HCT116 (cell line): ENCODE data around the gene C1orf53. TPM values are rescaled to one million over a fixed set of nuclear protein-coding genes. Genes with fewer than 3 reads are reported as not detected.
"Not testable (repeated sequence)": the region's sequence is repeated elsewhere in the genome, so short reads cannot be mapped to it uniquely, and the experiment has no call there.

Experiments
- ATAC-seq: fragments of 200-7000 bp; cut with Tn5 transposase; 2 replicates; pipeline ENCODE4 v1.9.1; 2020; ENCODE audit warnings: mild to moderate bottlenecking, moderate library complexity
- BruUV-seq: library from RNA; stranded (reverse); fragments of 400-500 nt; replicated peaks from 2 replicates; lab custom pipeline; 2021; lab: Mats Ljungman, UMichigan
- CTCF ChIA-PET: fragments of 300-600 bp; sonication (Branson Sonifier 250); formaldehyde crosslinking; loops from one replicate; lab custom pipeline; 2021; ENCODE audit warnings: antibody characterized with exemption; lab: Charles Lee
- POLR2A ChIA-PET: fragments of 300-600, 350-600 bp; sonication (Branson Sonifier 250); formaldehyde crosslinking; loops from one replicate; lab custom pipeline; 2021; ENCODE audit warnings: antibody characterized with exemption; lab: Charles Lee
- RAD21 ChIA-PET, 2 experiments: fragments of 300-600 bp; sonication (Branson Sonifier 250); formaldehyde crosslinking; loops; one replicate each; lab custom pipeline; 2023; ENCODE audit warnings: low total read pairs in 2 of 2; ENCODE audit not compliant: uncharacterized antibody in 2 of 2, unreplicated experiment in 2 of 2, low non-redundant PET in 1 of 2; lab: Charles Lee
- DNase-seq: peaks from one replicate; pipeline ENCODE4 v3.0.0-alpha.2; 2010; ENCODE audit warnings: low read depth, low spot score
- H2AFZ ChIP-seq: fragments of 200-600 bp; shearing (Covaris generic), sonication (generic); 2 replicates; pipeline ENCODE4 v1.6.1; 2017; ENCODE audit warnings: low read depth, mixed run types, mixed read lengths, antibody characterized with exemption, low read length; ENCODE audit not compliant: poor library complexity, severe bottlenecking
- H3K27ac ChIP-seq: 2 replicates; pipeline ENCODE4 v1.5.1; 2012; ENCODE audit warnings: low read depth, low read length
- H3K27me3 ChIP-seq: fragments of 200-600 bp; sonication (generic); 2 replicates; pipeline ENCODE4 v1.6.1; 2016; ENCODE audit warnings: mixed run types, low read length, mixed read lengths; ENCODE audit not compliant: insufficient read depth
- H3K36me3 ChIP-seq, 2 experiments: fragments of 200-500 bp in 1 of 2; fragments of 200-600 bp in 1 of 2; sonication (Bioruptor generic) in 1 of 2; sonication (generic) in 1 of 2; 2 replicates each; pipeline versions ENCODE4 v1.5.1 to v1.6.1; 2014 to 2016; ENCODE audit warnings: low read length in 2 of 2, inconsistent platforms in 1 of 2, mixed read lengths in 1 of 2, mixed run types in 1 of 2; ENCODE audit not compliant: insufficient read depth in 2 of 2, control insufficient read depth in 1 of 2
- H3K4me1 ChIP-seq, 2 experiments: fragments of 200-600 bp in 1 of 2; sonication (generic) in 1 of 2; 2 replicates each; pipeline versions ENCODE4 v1.5.1 to v1.6.1; 2012 to 2017; ENCODE audit warnings: low read length in 2 of 2, inconsistent platforms in 1 of 2, mild to moderate bottlenecking in 1 of 2, mixed read lengths in 1 of 2, mixed run types in 1 of 2, moderate library complexity in 1 of 2; ENCODE audit not compliant: insufficient read depth in 2 of 2, control insufficient read depth in 1 of 2
- H3K4me2 ChIP-seq: fragments of 200-600 bp; sonication (generic); 2 replicates; pipeline ENCODE4 v1.6.1; 2017; ENCODE audit warnings: mixed run types, low read length, mixed read lengths
- H3K4me3 ChIP-seq, 2 experiments: fragments of 200-600 bp in 1 of 2; sonication (generic) in 1 of 2; replicated peaks in 1 of 2; 2 replicates each; pipeline ENCODE4 v1.5.1; 2011 to 2016; ENCODE audit warnings: low read length in 2 of 2, control low read depth in 1 of 2, low read depth in 1 of 2, mild to moderate bottlenecking in 1 of 2, mixed read lengths in 1 of 2, mixed run types in 1 of 2
- H3K79me2 ChIP-seq: fragments of 200-600 bp; sonication (generic); 2 replicates; pipeline ENCODE4 v1.6.1; 2017; ENCODE audit warnings: mild to moderate bottlenecking, mixed run types, low read length, moderate library complexity, mixed read lengths; ENCODE audit not compliant: insufficient read depth
- H3K9ac ChIP-seq: fragments of 200-600 bp; sonication (generic); 2 replicates; pipeline ENCODE4 v1.6.1; 2016; ENCODE audit warnings: low read length, mixed read lengths
- H3K9me2 ChIP-seq: fragments of 200-600 bp; sonication (generic), shearing (Covaris generic); 2 replicates; pipeline ENCODE4 v1.6.1; 2017; ENCODE audit warnings: mixed run types, mild to moderate bottlenecking, moderate library complexity; ENCODE audit not compliant: insufficient read depth
- H3K9me3 ChIP-seq, 2 experiments: fragments of 200-500 bp in 1 of 2; fragments of 200-600 bp in 1 of 2; sonication (Bioruptor generic) in 1 of 2; sonication (generic) in 1 of 2; 2 replicates each; pipeline ENCODE4 v1.6.1; 2014 to 2017; ENCODE audit warnings: low read length in 2 of 2, mixed read lengths in 2 of 2, inconsistent platforms in 1 of 2, low read depth in 1 of 2, mild to moderate bottlenecking in 1 of 2, mixed run types in 1 of 2, moderate library complexity in 1 of 2; ENCODE audit not compliant: control insufficient read depth in 1 of 2, insufficient read depth in 1 of 2
- H4K20me1 ChIP-seq: fragments of 200-600 bp; sonication (generic), shearing (Covaris generic); 2 replicates; pipeline ENCODE4 v1.6.1; 2017; ENCODE audit warnings: mixed run types, mild to moderate bottlenecking, moderate library complexity; ENCODE audit not compliant: insufficient read depth
- ATF3 ChIP-seq: IDR thresholded peaks from 2 replicates; pipeline ENCODE4 v1.6.1; 2012
- EGR1 ChIP-seq: IDR thresholded peaks from 2 replicates; pipeline ENCODE4 v1.6.1; 2012; ENCODE audit warnings: low read depth
- EZH2 ChIP-seq: fragments of 200-600 bp; sonication (generic); IDR thresholded peaks from 2 replicates; pipeline ENCODE4 v1.6.1; 2017; ENCODE audit warnings: antibody characterized with exemption, mixed run types
- EZH2phosphoT487 ChIP-seq: fragments of 200-600 bp; IDR thresholded peaks from 2 replicates; pipeline ENCODE4 v1.6.1; 2018; ENCODE audit warnings: antibody characterized with exemption, borderline replicate concordance
- FOSL1 ChIP-seq: IDR thresholded peaks from 2 replicates; pipeline ENCODE4 v1.6.1; 2012; ENCODE audit warnings: low read depth
- MAX ChIP-seq: IDR thresholded peaks from 2 replicates; pipeline ENCODE4 v1.6.1; 2012
- RAD21 ChIP-seq: IDR thresholded peaks from 2 replicates; pipeline ENCODE4 v1.6.1; 2012; ENCODE audit warnings: low read depth, mild to moderate bottlenecking
- SP1 ChIP-seq: IDR thresholded peaks from 2 replicates; pipeline ENCODE4 v1.6.1; 2012; ENCODE audit warnings: low read depth
- TCF7L2 ChIP-seq: IDR thresholded peaks from 2 replicates; pipeline ENCODE4 v1.7.0; 2011; ENCODE audit warnings: borderline replicate concordance, inconsistent platforms; ENCODE audit not compliant: insufficient read depth, insufficient read length; ENCODE audit errors: extremely low read depth
- ZNF274 ChIP-seq: fragments of 200-500 bp; sonication (Bioruptor generic); IDR thresholded peaks from 2 replicates; pipeline ENCODE4 v1.6.1; 2014; ENCODE audit warnings: mild to moderate bottlenecking, low read depth, low read length, inconsistent platforms
- intact Hi-C: fragments of 100-400 bp; cut with micrococcal nuclease; formaldehyde crosslinking; loops from 2 replicates; pipeline ENCODE4 v1.10.0; 2022
- total RNA-seq: library from RNA; stranded (reverse); gene quantifications from one replicate; pipeline ENCODE4 v1.2.1, GENCODE V29; 2021; ENCODE audit not compliant: unreplicated experiment
- TF ChIP-seq, protein P1 (sequence below), 3 experiments: fragments of 200-600 bp in 1 of 3; sonication (generic) in 1 of 3; IDR thresholded peaks in 2 of 3; conservative IDR thresholded peaks in 1 of 3; 2 replicates each; pipeline ENCODE4 v1.5.1; 2012 to 2017; ENCODE audit warnings: low read depth in 2 of 3, low read length in 2 of 3, antibody characterized with exemption in 1 of 3, borderline replicate concordance in 1 of 3, control low read depth in 1 of 3, mild to moderate bottlenecking in 1 of 3, mixed read lengths in 1 of 3, mixed run types in 1 of 3, moderate library complexity in 1 of 3; ENCODE audit not compliant: insufficient read depth in 1 of 3

C1orf53 gene
- total RNA-seq, 1 experiment from 2014 or later, result 4.2 TPM

DNA sequence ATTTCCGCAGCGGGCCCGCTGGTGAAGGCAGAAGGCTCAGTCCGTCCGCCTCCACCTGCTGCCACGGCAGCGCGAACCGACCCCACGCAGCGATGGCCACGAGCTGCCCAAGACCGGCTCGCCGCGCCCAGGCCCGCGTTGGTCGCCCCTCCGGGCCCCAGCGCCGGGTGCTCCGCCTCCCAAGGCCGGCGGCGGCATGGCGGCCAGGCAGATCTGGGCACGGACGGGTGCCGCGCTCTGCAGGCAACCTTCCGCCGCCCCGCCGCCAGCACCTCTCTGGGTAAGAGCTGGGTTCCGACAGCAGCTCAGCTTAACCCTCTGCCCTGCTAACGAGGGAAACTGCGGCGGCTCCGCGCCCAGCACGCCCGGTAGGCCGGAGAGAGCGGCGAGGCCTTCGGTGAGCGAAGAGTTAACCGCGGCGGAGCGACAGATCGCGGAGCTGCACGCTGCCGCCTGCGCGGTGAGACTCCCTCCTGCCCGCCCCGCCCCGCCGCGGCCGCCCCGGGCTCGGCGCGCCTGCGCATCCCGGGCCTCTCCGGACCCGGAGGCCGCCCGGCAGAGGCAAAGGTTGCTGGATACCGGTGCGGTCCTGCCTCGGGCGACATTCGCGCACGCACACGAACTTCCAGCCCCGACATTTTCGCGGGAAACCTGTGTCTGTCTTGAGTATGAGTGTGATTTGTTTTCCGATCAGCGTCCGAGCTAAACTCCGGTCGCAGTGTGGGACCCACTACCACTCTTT, at the start of gene C1orf53 (continued):
- TF ChIP-seq ATF3 (no peak), EGR1 (no peak), FOSL1 (no peak), TCF7L2 (peak; percentile 78), EZH2 (no peak), SP1 (no peak; the same call in 1 of the 2 replicates), RAD21 (no peak)

DNA sequence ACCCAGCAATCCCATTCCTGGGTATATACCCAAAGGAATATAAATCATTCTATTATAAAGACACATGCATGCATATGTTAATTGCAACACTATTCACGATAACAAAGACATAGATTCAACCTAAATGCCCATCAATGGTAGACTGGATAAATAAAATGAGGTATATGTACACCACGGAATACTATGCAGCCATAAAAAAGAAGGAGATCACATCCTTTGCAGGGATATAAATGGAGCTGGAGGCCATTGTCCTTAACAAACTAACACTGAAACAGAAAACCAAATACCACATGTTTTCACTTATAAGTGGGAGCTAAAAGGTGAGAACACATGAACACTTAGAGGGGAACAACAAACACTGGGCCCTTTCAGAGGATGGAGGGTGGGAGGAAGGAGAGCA, 46.7 kb upstream of the C1orf53 start:
- H4K20me1 ChIP-seq, RAD21 ChIA-PET, H3K9ac ChIP-seq, H3K4me3 ChIP-seq, intact Hi-C loops, BruUV-seq, H3K9me3 ChIP-seq, H3K79me2 ChIP-seq, DNase-seq, H3K36me3 ChIP-seq, CTCF ChIA-PET, H3K4me2 ChIP-seq, H3K4me1 ChIP-seq, ATAC-seq, POLR2A ChIA-PET, H2AFZ ChIP-seq, H3K9me2 ChIP-seq, H3K27me3 ChIP-seq, H3K27ac ChIP-seq: not testable (repeated sequence)

DNA sequence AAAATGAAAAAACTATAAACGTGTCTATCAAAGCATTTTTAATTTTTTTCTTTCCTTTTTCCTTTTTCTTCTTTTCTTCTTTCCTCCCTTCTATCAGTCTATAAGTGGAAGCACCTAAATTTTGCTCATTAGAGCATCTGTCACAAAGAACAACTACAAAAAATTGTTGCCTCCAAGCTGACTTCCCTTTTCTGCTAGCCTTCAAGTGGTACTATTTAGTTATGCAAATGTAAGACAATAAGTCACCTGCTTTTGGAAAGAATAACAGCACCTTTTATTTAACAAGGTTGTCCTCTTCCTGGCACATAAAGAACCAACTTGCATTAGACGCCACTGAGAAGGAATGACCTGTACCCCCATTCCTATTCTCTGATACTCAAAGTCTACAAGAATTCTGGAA, 45.0 kb upstream of the C1orf53 start:
- Histone ChIP-seq H3K36me3 (no peaks in the 10 kb centered on the region), H4K20me1 (no peaks in the 10 kb centered on the region), H3K9me3 (no peaks in the 10 kb centered on the region), H3K79me2 (no peaks in the 10 kb centered on the region), H3K4me1 (no peaks in the 10 kb centered on the region), H3K9ac (no peak overlapping the region), H3K9me2 (no peaks in the 10 kb centered on the region), H2AFZ (no peak overlapping the region), H3K27ac (no peak overlapping the region), H3K4me2 (no peak overlapping the region), H3K27me3 (no peaks in the 10 kb centered on the region), H3K4me3 (no peak overlapping the region)
- ChIA-PET CTCF (interaction anchor here (1.3 kb wide), 1 partner anchor 11 kb away, joined by 5 read pairs; no protein-coding TSS in a partner anchor), POLR2A (no interaction called here), RAD21 (no interaction called here)
- no TSS peak for BruUV-seq
- intact Hi-C loops, result no loop called here
- no peak for TF ChIP-seq EGR1
- TF ChIP-seq MAX, result no peak
- no peak for TF ChIP-seq RAD21
- TF ChIP-seq, protein P1, sequence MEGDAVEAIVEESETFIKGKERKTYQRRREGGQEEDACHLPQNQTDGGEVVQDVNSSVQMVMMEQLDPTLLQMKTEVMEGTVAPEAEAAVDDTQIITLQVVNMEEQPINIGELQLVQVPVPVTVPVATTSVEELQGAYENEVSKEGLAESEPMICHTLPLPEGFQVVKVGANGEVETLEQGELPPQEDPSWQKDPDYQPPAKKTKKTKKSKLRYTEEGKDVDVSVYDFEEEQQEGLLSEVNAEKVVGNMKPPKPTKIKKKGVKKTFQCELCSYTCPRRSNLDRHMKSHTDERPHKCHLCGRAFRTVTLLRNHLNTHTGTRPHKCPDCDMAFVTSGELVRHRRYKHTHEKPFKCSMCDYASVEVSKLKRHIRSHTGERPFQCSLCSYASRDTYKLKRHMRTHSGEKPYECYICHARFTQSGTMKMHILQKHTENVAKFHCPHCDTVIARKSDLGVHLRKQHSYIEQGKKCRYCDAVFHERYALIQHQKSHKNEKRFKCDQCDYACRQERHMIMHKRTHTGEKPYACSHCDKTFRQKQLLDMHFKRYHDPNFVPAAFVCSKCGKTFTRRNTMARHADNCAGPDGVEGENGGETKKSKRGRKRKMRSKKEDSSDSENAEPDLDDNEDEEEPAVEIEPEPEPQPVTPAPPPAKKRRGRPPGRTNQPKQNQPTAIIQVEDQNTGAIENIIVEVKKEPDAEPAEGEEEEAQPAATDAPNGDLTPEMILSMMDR (IDR thresholded peaks at IDR 0.05 in 2 of 3, conservative IDR thresholded peaks at IDR 0.05 in 1 of 3; ENCODE audit: borderline replicate concordance in 1 of 3, insufficient read depth in 1 of 3, low read depth in 2 of 3, low read length in 2 of 3), result no peak
- no peak for TF ChIP-seq ZNF274
- TF ChIP-seq EZH2, result no peak
- no peak for TF ChIP-seq EZH2phosphoT487
- DNase-seq, result no peak
- ATAC-seq, result no peak
